ENCODE results near the gene CAPN5.

Gene CAPN5

DNA sequence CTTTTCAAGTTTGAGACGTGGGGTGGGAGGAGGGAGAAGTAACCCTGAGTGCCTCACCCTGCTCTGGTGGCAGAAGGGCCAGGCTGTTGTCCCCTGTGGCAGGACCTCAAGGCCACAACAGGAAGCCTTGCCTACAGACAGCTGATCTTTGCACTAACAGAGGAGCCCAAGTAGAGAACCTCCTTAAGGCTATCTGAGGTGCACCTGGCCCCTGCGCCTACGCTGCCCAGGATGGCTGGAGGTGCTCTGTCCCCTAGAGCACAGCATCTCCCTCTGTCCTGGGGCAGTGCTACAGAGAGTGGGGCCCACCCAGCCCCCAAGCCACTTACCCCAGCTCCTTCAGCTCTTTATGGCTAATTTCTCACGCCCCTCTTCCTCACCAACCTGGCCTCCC is 88.3 kb downstream of the CAPN5 start:
- DNase-seq = no peak

DNA sequence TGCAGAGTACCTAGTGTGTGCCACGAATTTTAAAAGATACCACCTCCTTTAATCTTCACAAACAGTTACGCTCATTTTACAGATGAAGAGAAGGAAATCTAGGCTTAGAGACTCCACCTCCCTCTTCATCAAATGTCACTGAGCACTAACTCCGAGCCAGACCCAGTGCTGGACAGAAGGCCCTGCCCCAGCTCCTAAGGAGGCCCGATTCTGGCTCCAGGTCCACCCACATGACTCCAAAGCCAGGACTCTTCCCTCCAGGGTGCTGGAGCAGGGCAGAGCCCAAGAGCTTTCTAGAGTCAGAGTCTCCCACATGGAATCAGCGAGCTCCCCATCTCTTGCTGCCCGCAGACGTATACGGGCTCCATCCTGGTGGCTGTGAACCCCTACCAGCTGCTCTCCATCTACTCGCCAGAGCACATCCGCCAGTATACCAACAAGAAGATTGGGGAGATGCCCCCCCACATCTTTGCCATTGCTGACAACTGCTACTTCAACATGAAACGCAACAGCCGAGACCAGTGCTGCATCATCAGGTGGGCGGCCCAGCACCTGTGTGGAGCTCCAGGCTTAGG is 88.9 kb downstream of the CAPN5 start:
- DNase-seq = no peak

DNA sequence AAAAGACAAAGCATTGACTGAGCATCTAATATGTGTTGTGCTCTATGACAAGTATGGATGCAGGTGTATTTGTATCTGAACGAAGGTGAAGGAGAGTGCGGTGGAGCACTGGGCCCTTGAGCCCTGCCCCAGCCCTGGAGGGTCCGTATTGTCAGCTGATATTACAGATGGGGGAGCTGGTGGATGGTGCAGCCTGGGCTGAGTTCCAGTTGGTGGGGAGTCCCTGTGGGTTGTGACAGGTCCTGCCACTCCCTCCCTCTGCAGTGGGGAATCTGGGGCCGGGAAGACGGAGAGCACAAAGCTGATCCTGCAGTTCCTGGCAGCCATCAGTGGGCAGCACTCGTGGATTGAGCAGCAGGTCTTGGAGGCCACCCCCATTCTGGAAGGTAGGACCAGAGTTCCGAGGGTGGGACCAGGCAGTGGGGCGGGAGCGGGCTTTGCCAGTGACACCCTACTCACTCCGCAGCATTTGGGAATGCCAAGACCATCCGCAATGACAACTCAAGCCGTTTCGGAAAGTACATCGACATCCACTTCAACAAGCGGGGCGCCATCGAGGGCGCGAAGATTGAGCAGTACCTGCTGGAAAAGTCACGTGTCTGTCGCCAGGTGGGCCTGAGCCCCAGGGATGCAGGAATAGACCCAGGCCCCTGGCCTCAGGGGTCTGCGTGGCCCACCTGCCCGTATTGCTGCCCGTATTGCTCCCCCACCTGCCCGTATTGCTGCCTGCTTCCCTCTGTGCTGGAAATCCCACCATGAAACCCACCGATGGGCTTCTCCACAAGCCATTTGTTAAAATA is 89.8 kb downstream of the CAPN5 start:
- no peak for DNase-seq

DNA sequence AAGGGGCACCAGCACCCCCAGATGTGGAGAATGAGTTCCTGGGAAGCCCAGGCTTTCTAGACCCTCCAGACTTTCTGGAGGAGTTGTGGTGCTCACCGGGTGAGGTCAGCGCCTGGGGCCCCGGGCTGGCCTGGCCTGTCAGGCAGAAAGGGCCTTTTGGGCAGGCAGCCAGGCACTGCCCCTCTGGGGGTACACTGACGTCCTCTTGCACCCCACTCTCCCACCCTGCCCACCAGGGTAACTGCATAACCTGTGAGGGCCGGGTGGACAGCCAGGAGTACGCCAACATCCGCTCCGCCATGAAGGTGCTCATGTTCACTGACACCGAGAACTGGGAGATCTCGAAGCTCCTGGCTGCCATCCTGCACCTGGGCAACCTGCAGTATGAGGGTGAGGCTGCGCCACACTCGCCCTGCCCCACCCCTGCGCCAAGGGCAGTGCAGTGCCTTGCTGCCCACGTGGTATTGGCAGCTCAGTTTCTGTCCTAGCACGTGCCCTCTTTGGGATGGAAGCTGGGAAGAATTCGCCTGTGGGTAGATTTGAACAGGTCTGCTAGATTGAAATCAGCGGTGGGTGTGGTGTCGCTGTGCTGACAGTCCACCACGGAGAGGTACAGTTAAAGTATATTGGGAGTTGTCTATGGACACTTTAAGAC is 91.4 kb downstream of the CAPN5 start:
- DNase-seq = no peak

DNA sequence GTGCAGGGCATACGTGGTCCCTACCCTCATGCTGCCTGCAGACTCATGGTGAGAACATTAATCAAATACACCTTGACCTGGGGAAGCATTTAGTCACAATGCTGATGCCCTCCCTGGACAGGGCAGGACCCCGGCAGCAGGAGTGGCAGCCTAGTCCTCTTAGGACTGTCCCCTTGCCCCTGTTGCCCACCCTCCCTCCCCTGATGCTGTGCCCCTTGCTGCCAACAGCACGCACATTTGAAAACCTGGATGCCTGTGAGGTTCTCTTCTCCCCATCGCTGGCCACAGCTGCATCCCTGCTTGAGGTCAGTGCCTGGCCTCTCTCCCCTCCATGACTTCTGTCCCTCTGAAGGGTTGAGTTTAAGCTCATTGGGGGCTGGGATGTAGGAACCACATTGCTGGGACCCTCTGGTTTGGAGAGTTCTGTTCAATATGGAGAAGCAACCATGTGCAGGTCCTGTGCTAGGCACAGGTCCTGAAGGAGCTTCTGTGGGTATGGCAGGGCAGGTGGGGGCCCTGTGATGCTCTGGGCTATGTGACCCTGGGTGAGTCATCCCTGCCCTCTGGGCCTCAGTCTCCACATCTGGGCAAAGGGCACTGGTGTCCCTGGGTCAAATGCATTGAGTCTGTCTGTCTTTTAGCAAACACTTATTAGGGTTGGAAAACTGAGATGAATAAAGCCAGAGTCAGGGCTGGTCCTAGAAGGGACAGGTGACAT is 92.6 kb downstream of the CAPN5 start:
- DNase-seq = no peak

DNA sequence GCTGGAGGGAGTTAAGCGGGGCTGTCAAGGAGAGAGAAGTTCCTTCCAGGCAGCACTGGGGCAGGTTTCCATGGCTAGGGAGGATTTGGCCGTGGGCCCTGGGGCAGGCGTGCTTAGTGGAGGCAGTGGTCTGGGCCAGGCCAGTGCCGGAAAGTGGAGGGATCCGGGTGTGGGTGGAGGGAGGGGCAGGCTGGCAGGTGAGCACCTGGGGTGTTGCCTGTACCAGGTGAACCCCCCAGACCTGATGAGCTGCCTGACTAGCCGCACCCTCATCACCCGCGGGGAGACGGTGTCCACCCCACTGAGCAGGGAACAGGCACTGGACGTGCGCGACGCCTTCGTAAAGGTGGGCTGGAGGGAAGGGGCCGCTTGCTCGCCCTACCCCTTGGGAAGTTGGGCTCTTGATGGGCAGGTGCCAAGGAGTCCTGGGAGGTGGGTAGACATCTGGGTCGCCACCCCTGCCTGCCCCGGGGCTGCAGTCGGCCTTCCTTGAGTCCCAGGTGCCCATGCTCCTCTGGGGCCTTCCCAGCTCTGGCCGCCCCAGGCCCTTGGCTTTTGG is 93.2 kb downstream of the CAPN5 start:
- DNase-seq = no peak

DNA sequence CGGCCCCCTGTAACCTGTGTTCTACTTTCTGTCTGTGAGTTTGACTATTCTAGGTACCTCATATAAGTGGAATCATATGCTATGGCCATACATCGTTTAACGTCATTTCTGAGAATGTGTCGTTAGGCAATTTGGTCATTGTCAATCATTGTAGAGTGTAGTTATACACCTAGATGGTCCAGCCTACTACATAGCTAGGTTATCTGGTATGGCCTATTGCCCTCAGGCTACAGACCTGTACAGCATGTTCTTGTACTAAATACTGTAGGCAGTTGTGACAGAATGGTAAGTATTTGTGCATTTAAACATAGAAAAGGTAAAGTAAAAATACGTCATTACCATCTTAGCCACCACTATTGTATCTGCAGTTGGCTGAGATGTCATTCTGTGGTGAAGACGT is 96.5 kb downstream of the CAPN5 start:
- no peak for DNase-seq

DNA sequence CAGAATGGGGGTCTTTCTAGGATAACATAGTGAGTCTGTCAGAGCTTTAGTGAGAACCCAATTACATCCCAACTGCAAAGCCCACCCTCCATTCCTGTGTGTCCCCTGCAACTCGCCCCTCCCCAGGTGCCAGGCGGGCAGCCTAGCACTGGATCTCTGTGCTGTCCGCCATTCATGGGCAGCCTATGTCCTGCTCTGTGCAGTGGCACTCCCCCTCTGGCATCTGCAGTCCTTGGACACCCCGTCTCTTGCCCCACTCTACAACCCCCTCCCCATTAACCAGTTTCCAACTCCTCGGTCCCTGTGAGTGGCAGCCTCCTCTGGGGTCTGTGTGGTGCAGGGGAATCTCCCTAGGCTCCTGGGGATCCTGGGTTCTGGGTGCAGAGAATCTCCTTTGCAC is 98.3 kb downstream of the CAPN5 start:
- DNase-seq = no peak

DNA sequence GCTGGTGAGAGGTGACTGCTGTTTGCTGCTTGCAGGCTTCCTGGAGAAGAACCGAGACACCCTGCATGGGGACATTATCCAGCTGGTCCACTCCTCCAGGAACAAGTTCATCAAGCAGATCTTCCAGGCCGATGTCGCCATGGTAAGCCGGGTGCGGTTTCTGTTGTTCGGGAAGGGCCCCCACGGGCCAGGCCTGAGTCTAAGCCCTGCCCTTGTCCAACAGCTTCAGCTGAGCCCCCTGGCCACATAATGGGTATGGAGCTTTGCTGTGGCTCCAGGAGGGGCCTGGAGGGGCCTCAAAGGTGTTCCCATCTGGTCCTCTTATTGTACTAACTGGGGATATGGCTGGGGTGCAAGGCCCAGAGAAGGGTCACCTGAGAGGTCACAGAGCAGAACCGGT is 99.2 kb downstream of the CAPN5 start:
- no peak for DNase-seq

DNA sequence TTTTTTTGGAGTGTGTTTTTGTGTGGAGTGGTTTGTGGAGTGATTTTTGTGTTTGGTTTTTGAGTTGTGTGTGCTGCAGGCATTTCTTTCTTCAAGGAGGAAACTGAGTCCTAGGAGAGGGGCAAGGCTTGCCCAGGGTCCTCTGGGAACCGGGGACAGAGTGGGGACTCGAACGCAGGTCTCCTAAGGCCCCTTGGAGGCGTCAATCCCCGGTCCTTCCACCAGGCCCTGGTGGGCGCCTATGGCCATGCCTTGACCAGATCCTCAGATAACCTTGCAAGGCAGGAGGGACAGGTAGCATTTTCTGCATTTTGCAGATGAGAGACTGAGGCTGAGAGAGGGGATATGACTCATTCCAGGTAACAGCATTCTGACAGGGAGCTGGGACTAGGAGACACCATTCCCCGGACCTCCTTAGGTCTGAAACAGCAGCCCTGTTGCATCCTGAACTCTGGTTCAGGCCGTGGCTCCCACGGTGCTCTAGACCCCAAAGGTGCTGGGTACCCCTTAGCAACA is 100.4 kb downstream of the CAPN5 start:
- DNase-seq = no peak

DNA sequence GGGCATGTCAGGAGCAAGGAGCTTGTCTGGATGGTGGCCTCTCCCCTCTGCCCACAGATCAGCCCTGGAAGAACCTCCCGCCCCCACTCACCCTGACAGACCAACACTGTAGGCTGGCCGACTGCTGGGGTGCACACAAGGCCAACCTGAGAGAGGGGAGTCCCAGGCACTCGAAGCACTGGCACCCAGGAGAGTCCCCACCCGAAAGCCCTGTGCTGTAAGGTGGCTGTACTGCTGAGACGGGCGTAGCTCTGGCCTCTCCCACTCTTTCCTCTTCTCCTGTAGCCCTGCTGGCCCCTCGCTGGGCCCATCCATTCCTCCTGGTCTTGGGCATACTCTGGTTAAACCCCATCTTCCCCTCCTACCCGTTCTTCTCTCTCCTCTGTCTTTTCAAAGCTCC is 101.0 kb downstream of the CAPN5 start:
- no peak for DNase-seq

DNA sequence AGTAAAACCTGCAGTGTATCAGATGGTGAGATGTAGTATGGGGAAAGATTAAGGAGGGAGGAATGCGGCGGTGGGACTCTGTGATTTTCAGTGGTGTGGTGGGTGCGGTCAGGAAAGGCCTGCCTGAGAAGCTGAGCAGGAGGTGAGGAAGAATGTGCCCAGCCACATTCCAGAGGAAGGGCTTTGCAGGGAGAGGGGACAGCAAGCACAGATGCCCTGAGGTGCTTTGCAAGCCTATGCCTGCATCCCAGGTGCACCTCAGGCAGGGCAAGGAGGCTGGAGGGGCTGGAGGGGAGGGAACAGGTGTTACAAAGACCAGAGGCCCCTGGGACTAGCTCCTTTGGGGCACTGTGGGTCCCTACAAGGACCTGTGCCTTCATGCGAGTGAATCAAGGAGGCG is 103.3 kb downstream of the CAPN5 start:
- no peak for DNase-seq

DNA sequence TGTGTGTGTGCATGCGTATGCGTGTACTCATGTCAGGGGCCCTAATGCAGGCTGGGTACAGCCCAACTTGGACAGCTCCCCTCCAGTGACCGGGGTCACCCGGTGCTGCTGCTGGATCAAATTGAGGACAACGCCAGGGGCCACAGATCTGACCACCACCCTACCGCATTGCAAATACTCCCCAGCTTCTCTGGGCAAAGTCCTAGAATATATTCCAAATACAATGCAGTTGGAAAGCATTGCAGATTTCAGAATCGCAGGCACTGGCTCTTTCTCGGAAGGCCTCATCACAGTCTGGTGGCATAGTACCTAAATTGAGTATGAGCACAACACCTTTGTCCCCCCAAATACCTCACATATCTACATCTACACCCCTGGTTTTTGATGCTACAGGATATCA is 104.5 kb downstream of the CAPN5 start:
- DNase-seq = no peak

DNA sequence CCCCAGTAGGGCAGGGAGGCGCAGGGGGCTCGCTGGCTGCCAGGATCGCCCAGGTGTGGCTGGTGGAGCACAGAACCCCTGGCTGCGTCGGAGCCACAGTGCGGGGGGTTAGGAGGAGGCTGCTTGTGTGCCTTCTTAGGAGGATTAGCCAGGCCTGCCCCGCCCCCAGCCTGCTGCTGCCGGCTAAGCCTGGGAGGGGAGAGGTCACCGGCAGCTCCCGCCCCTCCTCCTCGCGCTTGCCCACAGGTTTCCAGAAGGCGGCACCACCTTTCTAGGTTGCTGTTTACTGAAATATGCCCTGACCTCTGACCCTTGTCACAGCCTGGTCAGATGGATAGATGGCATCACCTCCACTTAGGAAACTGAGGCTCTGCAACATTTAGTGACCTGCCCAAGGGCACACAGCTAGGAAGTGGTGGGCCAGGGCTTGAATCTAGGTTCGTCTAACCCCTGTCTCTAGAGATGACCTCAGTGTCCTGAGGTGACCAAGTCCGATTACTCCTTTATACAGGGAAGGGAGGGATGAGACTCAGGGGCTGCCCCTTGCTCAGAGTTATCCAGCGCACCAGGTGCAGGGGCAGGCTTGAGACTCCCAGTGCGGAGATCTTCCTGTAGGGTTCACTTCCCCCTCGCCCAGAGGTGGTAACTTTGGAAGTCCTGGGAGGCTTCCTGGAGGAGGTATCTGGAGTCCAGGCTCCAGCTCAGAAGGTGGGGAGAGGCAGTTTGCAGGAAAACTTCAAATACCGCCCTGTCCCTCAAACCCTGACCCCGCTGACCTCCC is 105.3 kb downstream of the CAPN5 start:
- DNase-seq = no peak

DNA sequence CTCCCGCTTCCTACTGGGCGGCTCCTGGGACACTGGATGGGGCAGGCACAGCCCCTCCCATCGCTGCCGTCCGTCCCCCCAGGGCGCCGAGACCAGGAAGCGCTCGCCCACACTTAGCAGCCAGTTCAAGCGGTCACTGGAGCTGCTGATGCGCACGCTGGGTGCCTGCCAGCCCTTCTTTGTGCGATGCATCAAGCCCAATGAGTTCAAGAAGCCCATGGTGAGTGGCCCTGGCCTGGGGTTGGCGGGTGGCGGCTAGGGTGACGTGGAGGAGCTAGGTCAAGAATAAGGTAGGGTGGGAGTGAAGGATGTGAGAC is 105.9 kb downstream of the CAPN5 start:
- DNase-seq = no peak

DNA sequence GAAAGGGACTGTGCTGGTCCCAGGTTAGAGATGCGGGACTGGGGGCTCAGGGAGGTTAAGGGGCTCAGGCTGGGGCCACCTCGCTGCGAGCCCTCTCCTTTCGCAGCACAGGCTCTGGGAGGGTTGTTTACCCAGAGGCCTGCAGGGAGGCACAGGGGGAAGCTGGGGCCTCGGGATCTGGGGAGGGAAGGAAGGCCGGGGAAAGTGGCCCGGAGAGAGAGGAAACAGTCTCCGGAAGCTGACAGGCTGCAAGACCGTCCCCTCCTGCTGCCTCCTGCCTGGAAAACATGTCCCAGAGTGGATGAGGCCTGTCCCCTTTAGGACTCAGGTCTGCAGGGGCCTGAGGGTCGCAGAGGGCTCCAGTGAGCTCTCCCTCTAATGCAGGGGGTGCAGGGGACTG is 106.7 kb downstream of the CAPN5 start:
- no peak for DNase-seq

DNA sequence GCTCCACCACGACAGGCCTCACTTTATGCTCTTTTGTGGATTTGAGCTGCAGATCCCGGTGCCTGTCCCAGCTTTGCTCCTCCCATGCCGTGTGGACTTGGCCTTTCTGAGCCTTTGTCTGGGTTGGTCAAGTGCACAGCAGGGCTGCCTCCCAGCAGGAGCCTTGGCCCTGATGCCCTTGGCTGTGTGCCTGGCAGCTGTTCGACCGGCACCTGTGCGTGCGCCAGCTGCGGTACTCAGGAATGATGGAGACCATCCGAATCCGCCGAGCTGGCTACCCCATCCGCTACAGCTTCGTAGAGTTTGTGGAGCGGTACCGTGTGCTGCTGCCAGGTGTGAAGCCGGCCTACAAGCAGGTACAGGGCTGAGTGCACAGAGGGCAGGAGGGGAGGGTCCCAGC is 107.8 kb downstream of the CAPN5 start:
- no peak for DNase-seq

DNA sequence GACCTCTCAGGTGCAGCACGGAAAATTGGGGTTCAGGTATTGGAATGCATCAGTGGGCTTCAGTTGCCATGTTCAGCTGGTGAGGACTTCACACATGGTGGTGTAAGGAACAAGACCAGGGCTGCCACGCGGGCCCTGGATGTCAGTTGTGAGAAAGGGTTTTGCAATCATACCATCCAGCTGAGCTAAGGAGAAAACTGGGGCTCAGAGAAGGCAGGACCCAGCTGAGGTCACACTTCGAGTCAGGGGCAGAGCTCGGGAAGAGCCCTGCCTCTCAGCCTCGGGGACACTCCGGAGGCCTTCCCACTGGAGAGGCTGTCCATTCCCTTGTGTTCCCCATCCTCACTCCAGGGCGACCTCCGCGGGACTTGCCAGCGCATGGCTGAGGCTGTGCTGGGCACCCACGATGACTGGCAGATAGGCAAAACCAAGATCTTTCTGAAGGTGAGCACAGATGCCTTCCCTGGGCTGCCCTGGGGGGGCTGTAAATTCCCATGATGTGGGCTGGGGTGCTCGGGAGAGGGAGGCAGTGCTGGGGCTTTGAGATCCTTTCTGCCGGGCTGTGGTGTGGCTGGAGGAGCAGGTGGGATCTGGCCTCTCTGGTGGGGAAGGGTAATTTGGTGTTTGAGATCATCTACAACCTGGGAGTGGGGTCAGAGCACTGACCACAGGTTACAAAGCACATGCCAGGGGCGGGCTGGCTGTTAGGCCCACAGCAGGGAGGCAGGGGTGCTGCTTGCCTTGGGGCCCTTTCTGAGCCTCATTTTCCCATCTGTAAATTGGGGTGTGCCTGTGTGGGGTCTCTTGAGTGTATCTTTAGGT is 108.5 kb downstream of the CAPN5 start:
- DNase-seq = no peak

All from 8988T (cell line).